SK-N-SH (cell line): Measurements from ENCODE around the gene OR13C3. TPM values are rescaled to one million over a fixed set of nuclear protein-coding genes. Genes with fewer than 3 reads are reported as not detected.

Experiments
- CTCF ChIA-PET: fragments of 300-600, 350-600 bp; formaldehyde crosslinking; extraction: SDS; loops from one replicate; lab custom pipeline; 2021; lab: Yijun Ruan, JAX
- POLR2A ChIA-PET: fragments of 350-600 bp; sonication (Branson Sonifier 250); formaldehyde crosslinking; extraction: SDS; loops from one replicate; lab custom pipeline; 2020; ENCODE audit warnings: antibody characterized with exemption, inconsistent platforms; lab: Yijun Ruan, JAX
- DNase-seq: peaks from one replicate; pipeline ENCODE4 v3.0.0; 2012
- H2AFZ ChIP-seq: fragments of 200-600 bp; sonication (generic); 2 replicates; pipeline ENCODE4 v1.8.1; 2016; ENCODE audit warnings: antibody characterized with exemption, mild to moderate bottlenecking, low read depth
- H3F3A ChIP-seq: fragments of 200-600 bp; sonication (generic); replicated peaks from 2 replicates; pipeline ENCODE3; 2016; ENCODE audit warnings: antibody characterized with exemption, mild to moderate bottlenecking; ENCODE audit not compliant: insufficient read depth
- H3K27ac ChIP-seq, 2 experiments: fragments of 200-500 bp in 1 of 2; fragments of 200-600 bp in 1 of 2; sonication (Bioruptor generic) in 1 of 2; sonication (generic), shearing (Covaris generic) in 1 of 2; 2 replicates each; pipeline versions ENCODE4 v1.5.1 to v1.6.1; 2014 to 2016; ENCODE audit warnings: low read depth in 2 of 2, inconsistent platforms in 1 of 2, low read length in 1 of 2, mild to moderate bottlenecking in 1 of 2, mixed read lengths in 1 of 2
- H3K27me3 ChIP-seq: fragments of 200-600 bp; sonication (generic), shearing (Covaris generic); 2 replicates; pipeline ENCODE4 v1.6.1; 2016; ENCODE audit warnings: mixed run types; ENCODE audit not compliant: insufficient read depth
- H3K36me3 ChIP-seq, 2 experiments: fragments of 200-500 bp in 1 of 2; fragments of 200-600 bp in 1 of 2; sonication (Bioruptor generic) in 1 of 2; sonication (generic) in 1 of 2; replicated peaks in 1 of 2; 2 replicates each; pipeline versions ENCODE3 to v1.5.1; 2014 to 2016; ENCODE audit warnings: low read length in 1 of 2, mild to moderate bottlenecking in 1 of 2; ENCODE audit not compliant: insufficient read depth in 2 of 2, control insufficient read depth in 1 of 2
- H3K4me1 ChIP-seq, 2 experiments: fragments of 200-500 bp in 1 of 2; fragments of 200-600 bp in 1 of 2; sonication (Bioruptor generic) in 1 of 2; sonication (generic), shearing (Covaris generic) in 1 of 2; 2 replicates each; pipeline versions ENCODE4 v1.5.1 to v1.6.1; 2014 to 2016; ENCODE audit warnings: low read depth in 1 of 2, low read length in 1 of 2, mixed run types in 1 of 2; ENCODE audit not compliant: insufficient read depth in 2 of 2, control insufficient read depth in 1 of 2
- H3K4me2 ChIP-seq: fragments of 200-600 bp; sonication (generic), shearing (Covaris generic); 2 replicates; pipeline ENCODE4 v1.6.1; 2017; ENCODE audit warnings: mixed run types
- H3K4me3 ChIP-seq, 2 experiments: fragments of 200-500 bp in 1 of 2; fragments of 200-600 bp in 1 of 2; sonication (Bioruptor generic) in 1 of 2; sonication (generic), shearing (Covaris generic) in 1 of 2; 2 replicates each; pipeline versions ENCODE4 v1.5.1 to v1.8.1; 2014 to 2016; ENCODE audit warnings: low read depth in 2 of 2, inconsistent platforms in 1 of 2, low read length in 1 of 2, mild to moderate bottlenecking in 1 of 2, mixed read lengths in 1 of 2, moderate library complexity in 1 of 2
- H3K79me2 ChIP-seq: fragments of 200-600 bp; sonication (generic); 2 replicates; pipeline ENCODE4 v1.8.1; 2017; ENCODE audit warnings: mild to moderate bottlenecking; ENCODE audit not compliant: insufficient read depth
- H3K9ac ChIP-seq: fragments of 200-600 bp; sonication (generic); 2 replicates; pipeline ENCODE4 v1.6.1; 2017; ENCODE audit warnings: mixed run types
- H3K9me2 ChIP-seq: fragments of 200-600 bp; sonication (generic); 2 replicates; pipeline ENCODE4 v1.6.1; 2017; ENCODE audit warnings: mixed run types
- H3K9me3 ChIP-seq: fragments of 200-600 bp; sonication (generic); 2 replicates; pipeline ENCODE4 v1.6.1; 2017; ENCODE audit warnings: mixed run types, mild to moderate bottlenecking, moderate library complexity
- H4K20me1 ChIP-seq: fragments of 200-600 bp; sonication (generic); 2 replicates; pipeline ENCODE4 v1.6.1; 2017; ENCODE audit warnings: mild to moderate bottlenecking, mixed run types; ENCODE audit not compliant: insufficient read depth
- CHD2 ChIP-seq: fragments of 150-350 bp; IDR thresholded peaks from 2 replicates; pipeline ENCODE4 v1.6.1; 2018; ENCODE audit warnings: low read length; ENCODE audit not compliant: partially characterized antibody
- ELF1 ChIP-seq: IDR thresholded peaks from 2 replicates; pipeline ENCODE4 v1.4.0; 2012
- EP300 ChIP-seq, 2 experiments: IDR thresholded peaks; 2 replicates each; pipeline versions ENCODE4 v1.4.0 to v1.6.1; 2012; ENCODE audit warnings: borderline replicate concordance in 1 of 2, low read depth in 1 of 2, low read length in 1 of 2
- EZH2phosphoT487 ChIP-seq: fragments of 200-600 bp; sonication (generic); IDR thresholded peaks from 2 replicates; pipeline ENCODE4 v1.6.1; 2017; ENCODE audit warnings: low read depth, mixed run types, mild to moderate bottlenecking, antibody characterized with exemption, moderate library complexity, borderline replicate concordance
- FOSL2 ChIP-seq: IDR thresholded peaks from 2 replicates; pipeline ENCODE4 v1.4.0; 2012; ENCODE audit warnings: low read depth, mild to moderate bottlenecking, moderate library complexity, borderline replicate concordance
- FOXJ3 ChIP-seq: sonication (generic); formaldehyde crosslinking; IDR thresholded peaks from 2 replicates; pipeline ENCODE4 v1.5.1; 2020; ENCODE audit warnings: mild to moderate bottlenecking, missing genetic modification reagents
- MEF2A ChIP-seq: IDR thresholded peaks from 2 replicates; pipeline ENCODE4 v1.4.0; 2012; ENCODE audit warnings: low read depth, borderline replicate concordance
- NFIC ChIP-seq: IDR thresholded peaks from 2 replicates; pipeline ENCODE4 v1.4.0; 2012; ENCODE audit warnings: borderline replicate concordance
- NRF1 ChIP-seq: IDR thresholded peaks from 2 replicates; pipeline ENCODE4 v1.6.1; 2012; ENCODE audit warnings: low read depth, mild to moderate bottlenecking, low read length
- RCOR1 ChIP-seq: fragments of 150-350 bp; IDR thresholded peaks from 2 replicates; pipeline ENCODE4 v1.6.1; 2017; ENCODE audit warnings: antibody characterized with exemption, low read length
- SMC3 ChIP-seq: IDR thresholded peaks from 2 replicates; pipeline ENCODE4 v1.6.1; 2012; ENCODE audit warnings: low read depth, low read length, improper control_type of control experiment
- TAF1 ChIP-seq: IDR thresholded peaks from 2 replicates; pipeline ENCODE4 v1.6.1; 2012; ENCODE audit warnings: low read depth, mild to moderate bottlenecking, low read length, moderate library complexity, borderline replicate concordance
- TCF12 ChIP-seq: IDR thresholded peaks from 2 replicates; pipeline ENCODE4 v1.4.0; 2012
- TEAD4 ChIP-seq: IDR thresholded peaks from 2 replicates; pipeline ENCODE4 v1.4.0; 2012; ENCODE audit warnings: mild to moderate bottlenecking, borderline replicate concordance; ENCODE audit not compliant: insufficient read depth
- WGBS: methylation state at CpG from one replicate; pipeline ENCODE4 v1.1.6; 2017; ENCODE audit warnings: low lambda C conversion rate; 5-methylcytosine and 5-hydroxymethylcytosine counted together
- polyA plus RNA-seq, 3 experiments: library from polyadenylated mRNA; depleted of rRNA; stranded (reverse); fragments of >200 nt; gene quantifications; 2 replicates each; pipeline ENCODE4 v1.2.3, GENCODE V29; 2012
- TF ChIP-seq, protein P1 (sequence below): fragments of 150-350 bp; IDR thresholded peaks from 2 replicates; pipeline ENCODE4 v1.6.1; 2017; ENCODE audit warnings: antibody characterized with exemption, low read length, low read depth, borderline replicate concordance
- TF ChIP-seq, protein P2 (sequence below): IDR thresholded peaks from 2 replicates; pipeline ENCODE4; 2012
- TF ChIP-seq, protein P3 (sequence below): IDR thresholded peaks from 2 replicates; pipeline ENCODE4 v1.6.1; 2012; ENCODE audit warnings: mild to moderate bottlenecking, low read depth, low read length, moderate library complexity
- TF ChIP-seq, protein P4 (sequence below): IDR thresholded peaks from 2 replicates; pipeline ENCODE4 v1.4.0; 2012; ENCODE audit warnings: low read depth, borderline replicate concordance
- TF ChIP-seq, protein P5 (sequence below): fragments of 200-600 bp; sonication (generic); IDR thresholded peaks from 2 replicates; pipeline ENCODE4 v1.6.1; 2017; ENCODE audit warnings: antibody characterized with exemption, mild to moderate bottlenecking, moderate library complexity
- TF ChIP-seq, protein P6 (sequence below): fragments of 150-350 bp; IDR thresholded peaks from 2 replicates; pipeline ENCODE4 v1.6.1; 2016; ENCODE audit warnings: mild to moderate bottlenecking, low read depth, low read length

Gene OR13C3
- polyA plus RNA-seq, 1 of the 3 experiments (the other 2 are of a cell fraction): not detected

DNA sequence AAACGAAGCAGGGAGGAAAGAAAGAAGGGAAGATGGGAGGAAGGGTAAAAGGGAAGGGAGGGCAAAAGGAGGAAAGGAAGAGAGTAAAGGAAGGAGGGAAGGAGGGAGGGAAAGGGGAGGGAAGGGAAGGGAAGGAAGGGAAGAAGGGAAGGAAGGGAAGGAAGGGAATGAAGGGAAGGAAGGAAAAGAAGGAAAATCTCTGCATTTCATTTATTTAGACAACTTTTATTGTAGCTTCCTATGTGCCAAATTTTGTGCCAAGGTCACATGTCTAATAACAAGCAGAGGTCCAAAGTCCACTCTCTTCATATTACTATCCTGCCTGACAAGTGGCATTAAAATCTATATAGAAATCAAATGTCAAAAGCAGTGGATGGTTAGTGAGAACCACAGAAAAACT lies 2.6 kb upstream of the OR13C3 start:
- Histone ChIP-seq H4K20me1 (no peaks in the 10 kb centered on the region), H3K4me3 (no peak overlapping the region), H3K4me2 (no peak overlapping the region), H3K9ac (no peak overlapping the region), H3F3A (no peaks in the 10 kb centered on the region), H3K9me2 (no peaks in the 10 kb centered on the region), H3K36me3 (no peaks in the 10 kb centered on the region), H3K4me1 (no peaks in the 10 kb centered on the region), H3K27me3 (no peaks in the 10 kb centered on the region), H2AFZ (no peak overlapping the region), H3K79me2 (no peaks in the 10 kb centered on the region), H3K9me3 (no peaks in the 10 kb centered on the region), H3K27ac (no peak overlapping the region)
- no peak for TF ChIP-seq ELF1
- no peak for TF ChIP-seq NRF1
- TF ChIP-seq MEF2A: no peak
- no peak for TF ChIP-seq FOXJ3
- TF ChIP-seq, protein P1, sequence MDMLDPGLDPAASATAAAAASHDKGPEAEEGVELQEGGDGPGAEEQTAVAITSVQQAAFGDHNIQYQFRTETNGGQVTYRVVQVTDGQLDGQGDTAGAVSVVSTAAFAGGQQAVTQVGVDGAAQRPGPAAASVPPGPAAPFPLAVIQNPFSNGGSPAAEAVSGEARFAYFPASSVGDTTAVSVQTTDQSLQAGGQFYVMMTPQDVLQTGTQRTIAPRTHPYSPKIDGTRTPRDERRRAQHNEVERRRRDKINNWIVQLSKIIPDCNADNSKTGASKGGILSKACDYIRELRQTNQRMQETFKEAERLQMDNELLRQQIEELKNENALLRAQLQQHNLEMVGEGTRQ: no peak
- TF ChIP-seq, protein P2, sequence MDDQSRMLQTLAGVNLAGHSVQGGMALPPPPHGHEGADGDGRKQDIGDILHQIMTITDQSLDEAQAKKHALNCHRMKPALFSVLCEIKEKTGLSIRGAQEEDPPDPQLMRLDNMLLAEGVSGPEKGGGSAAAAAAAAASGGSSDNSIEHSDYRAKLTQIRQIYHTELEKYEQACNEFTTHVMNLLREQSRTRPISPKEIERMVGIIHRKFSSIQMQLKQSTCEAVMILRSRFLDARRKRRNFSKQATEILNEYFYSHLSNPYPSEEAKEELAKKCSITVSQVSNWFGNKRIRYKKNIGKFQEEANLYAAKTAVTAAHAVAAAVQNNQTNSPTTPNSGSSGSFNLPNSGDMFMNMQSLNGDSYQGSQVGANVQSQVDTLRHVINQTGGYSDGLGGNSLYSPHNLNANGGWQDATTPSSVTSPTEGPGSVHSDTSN: no peak
- TF ChIP-seq, protein P3, sequence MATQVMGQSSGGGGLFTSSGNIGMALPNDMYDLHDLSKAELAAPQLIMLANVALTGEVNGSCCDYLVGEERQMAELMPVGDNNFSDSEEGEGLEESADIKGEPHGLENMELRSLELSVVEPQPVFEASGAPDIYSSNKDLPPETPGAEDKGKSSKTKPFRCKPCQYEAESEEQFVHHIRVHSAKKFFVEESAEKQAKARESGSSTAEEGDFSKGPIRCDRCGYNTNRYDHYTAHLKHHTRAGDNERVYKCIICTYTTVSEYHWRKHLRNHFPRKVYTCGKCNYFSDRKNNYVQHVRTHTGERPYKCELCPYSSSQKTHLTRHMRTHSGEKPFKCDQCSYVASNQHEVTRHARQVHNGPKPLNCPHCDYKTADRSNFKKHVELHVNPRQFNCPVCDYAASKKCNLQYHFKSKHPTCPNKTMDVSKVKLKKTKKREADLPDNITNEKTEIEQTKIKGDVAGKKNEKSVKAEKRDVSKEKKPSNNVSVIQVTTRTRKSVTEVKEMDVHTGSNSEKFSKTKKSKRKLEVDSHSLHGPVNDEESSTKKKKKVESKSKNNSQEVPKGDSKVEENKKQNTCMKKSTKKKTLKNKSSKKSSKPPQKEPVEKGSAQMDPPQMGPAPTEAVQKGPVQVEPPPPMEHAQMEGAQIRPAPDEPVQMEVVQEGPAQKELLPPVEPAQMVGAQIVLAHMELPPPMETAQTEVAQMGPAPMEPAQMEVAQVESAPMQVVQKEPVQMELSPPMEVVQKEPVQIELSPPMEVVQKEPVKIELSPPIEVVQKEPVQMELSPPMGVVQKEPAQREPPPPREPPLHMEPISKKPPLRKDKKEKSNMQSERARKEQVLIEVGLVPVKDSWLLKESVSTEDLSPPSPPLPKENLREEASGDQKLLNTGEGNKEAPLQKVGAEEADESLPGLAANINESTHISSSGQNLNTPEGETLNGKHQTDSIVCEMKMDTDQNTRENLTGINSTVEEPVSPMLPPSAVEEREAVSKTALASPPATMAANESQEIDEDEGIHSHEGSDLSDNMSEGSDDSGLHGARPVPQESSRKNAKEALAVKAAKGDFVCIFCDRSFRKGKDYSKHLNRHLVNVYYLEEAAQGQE: no peak
- no peak for TF ChIP-seq TCF12
- no peak for TF ChIP-seq EZH2phosphoT487
- TF ChIP-seq SMC3: no peak
- TF ChIP-seq, protein P4, sequence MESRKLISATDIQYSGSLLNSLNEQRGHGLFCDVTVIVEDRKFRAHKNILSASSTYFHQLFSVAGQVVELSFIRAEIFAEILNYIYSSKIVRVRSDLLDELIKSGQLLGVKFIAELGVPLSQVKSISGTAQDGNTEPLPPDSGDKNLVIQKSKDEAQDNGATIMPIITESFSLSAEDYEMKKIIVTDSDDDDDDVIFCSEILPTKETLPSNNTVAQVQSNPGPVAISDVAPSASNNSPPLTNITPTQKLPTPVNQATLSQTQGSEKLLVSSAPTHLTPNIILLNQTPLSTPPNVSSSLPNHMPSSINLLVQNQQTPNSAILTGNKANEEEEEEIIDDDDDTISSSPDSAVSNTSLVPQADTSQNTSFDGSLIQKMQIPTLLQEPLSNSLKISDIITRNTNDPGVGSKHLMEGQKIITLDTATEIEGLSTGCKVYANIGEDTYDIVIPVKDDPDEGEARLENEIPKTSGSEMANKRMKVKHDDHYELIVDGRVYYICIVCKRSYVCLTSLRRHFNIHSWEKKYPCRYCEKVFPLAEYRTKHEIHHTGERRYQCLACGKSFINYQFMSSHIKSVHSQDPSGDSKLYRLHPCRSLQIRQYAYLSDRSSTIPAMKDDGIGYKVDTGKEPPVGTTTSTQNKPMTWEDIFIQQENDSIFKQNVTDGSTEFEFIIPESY: no peak
- no peak for TF ChIP-seq CHD2
- TF ChIP-seq, protein P5, sequence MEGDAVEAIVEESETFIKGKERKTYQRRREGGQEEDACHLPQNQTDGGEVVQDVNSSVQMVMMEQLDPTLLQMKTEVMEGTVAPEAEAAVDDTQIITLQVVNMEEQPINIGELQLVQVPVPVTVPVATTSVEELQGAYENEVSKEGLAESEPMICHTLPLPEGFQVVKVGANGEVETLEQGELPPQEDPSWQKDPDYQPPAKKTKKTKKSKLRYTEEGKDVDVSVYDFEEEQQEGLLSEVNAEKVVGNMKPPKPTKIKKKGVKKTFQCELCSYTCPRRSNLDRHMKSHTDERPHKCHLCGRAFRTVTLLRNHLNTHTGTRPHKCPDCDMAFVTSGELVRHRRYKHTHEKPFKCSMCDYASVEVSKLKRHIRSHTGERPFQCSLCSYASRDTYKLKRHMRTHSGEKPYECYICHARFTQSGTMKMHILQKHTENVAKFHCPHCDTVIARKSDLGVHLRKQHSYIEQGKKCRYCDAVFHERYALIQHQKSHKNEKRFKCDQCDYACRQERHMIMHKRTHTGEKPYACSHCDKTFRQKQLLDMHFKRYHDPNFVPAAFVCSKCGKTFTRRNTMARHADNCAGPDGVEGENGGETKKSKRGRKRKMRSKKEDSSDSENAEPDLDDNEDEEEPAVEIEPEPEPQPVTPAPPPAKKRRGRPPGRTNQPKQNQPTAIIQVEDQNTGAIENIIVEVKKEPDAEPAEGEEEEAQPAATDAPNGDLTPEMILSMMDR: no peak
- no peak for TF ChIP-seq NFIC
- TF ChIP-seq EP300 (IDR thresholded peaks at IDR 0.05; ENCODE audit: borderline replicate concordance in 1 of 2, low read depth in 1 of 2, low read length in 1 of 2): no peak
- TF ChIP-seq, protein P6, sequence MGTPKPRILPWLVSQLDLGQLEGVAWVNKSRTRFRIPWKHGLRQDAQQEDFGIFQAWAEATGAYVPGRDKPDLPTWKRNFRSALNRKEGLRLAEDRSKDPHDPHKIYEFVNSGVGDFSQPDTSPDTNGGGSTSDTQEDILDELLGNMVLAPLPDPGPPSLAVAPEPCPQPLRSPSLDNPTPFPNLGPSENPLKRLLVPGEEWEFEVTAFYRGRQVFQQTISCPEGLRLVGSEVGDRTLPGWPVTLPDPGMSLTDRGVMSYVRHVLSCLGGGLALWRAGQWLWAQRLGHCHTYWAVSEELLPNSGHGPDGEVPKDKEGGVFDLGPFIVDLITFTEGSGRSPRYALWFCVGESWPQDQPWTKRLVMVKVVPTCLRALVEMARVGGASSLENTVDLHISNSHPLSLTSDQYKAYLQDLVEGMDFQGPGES: no peak
- no peak for TF ChIP-seq TEAD4
- TF ChIP-seq TAF1: no peak
- no peak for TF ChIP-seq FOSL2
- no peak for TF ChIP-seq RCOR1
- 0% methylated on average over 1 of the region's 1 CpG for WGBS
- ChIA-PET CTCF (interaction anchor here (0.6 kb wide), 1 partner anchor 1891 kb away, joined by 3 read pairs; no protein-coding TSS in a partner anchor), POLR2A (no interaction called here)
- no peak for DNase-seq
